T-helper 2 cell treated with Interferon-gamma antibody and Interleukin-4, amounts not matched to agents 100 ng/mL and 5 ng/mL, for 36 hours (primary cell): ENCODE results near the gene SLC9A3. TPM values are rescaled to one million over a fixed set of nuclear protein-coding genes. Genes with fewer than 3 reads are reported as not detected.

Source experiments
- intact Hi-C: fragments of 100-400 bp; cut with micrococcal nuclease; formaldehyde crosslinking; loops from one replicate; pipeline ENCODE4 v1.15.1; 2023
- total RNA-seq: library from RNA; stranded (reverse); gene quantifications from 2 replicates; pipeline ENCODE4 v1.2.3, GENCODE V29; 2022

The SLC9A3 gene
- total RNA-seq, 1 donor from 2014 or later: 1.5 TPM

GRCh38 chr5:555058-555623, 30.9 kb upstream of the SLC9A3 start:
- intact Hi-C loops: no loop called here

- intact Hi-C loops: no loop called here
Observed at GRCh38 chr5:554284-554988, 30.2 kb upstream of the SLC9A3 start.

DNA sequence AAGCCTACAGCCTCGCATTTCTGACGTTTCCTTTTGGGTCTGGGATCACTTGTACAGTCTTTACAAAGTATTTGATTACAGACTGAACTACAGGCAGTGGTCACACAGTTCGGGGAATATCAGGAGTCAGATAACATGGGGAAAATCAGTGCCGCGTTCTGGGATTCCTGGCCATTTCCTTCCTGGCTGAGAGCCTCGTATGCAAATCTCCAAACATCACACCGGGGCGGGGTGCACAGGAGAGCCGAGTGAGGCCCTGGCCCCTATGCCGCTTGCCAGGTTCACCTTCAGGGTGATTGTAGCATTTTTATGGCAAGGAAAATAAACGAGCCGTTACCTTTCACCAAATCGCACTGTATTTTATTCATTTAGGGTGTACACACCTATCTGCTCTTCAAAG, 29.6 kb upstream of the SLC9A3 start:
- intact Hi-C loops: no loop called here

- intact Hi-C loops: no loop called here
Observed at GRCh38 chr5:551406-551805, 27.2 kb upstream of the SLC9A3 start.

DNA sequence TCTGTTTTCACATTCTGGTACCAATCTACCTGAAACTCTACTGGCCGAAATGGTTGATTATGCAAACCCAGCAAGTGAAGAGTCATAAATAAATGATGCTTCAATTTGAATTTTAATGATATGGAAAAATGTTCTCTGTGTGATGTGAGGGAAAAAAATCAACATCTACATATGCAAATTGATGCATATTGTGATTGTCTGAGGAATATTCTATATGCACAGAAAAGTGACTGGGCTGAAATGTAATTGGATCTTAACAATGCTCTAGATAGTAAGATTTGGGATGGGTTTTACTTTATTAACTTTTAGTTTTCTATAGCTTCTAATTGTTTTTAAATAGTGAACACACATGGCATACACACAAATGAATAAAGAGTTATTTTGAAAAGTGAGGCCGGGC, 25.0 kb upstream of the SLC9A3 start:
- intact Hi-C loops: no loop called here

GRCh38 chr5:548256-548655, 24.0 kb upstream of the SLC9A3 start:
- intact Hi-C loops: no loop called here

- intact Hi-C loops: no loop called here
Observed at GRCh38 chr5:547086-547924, 23.1 kb upstream of the SLC9A3 start.

GRCh38 chr5:546376-546908, 22.2 kb upstream of the SLC9A3 start:
- intact Hi-C loops: no loop called here

DNA sequence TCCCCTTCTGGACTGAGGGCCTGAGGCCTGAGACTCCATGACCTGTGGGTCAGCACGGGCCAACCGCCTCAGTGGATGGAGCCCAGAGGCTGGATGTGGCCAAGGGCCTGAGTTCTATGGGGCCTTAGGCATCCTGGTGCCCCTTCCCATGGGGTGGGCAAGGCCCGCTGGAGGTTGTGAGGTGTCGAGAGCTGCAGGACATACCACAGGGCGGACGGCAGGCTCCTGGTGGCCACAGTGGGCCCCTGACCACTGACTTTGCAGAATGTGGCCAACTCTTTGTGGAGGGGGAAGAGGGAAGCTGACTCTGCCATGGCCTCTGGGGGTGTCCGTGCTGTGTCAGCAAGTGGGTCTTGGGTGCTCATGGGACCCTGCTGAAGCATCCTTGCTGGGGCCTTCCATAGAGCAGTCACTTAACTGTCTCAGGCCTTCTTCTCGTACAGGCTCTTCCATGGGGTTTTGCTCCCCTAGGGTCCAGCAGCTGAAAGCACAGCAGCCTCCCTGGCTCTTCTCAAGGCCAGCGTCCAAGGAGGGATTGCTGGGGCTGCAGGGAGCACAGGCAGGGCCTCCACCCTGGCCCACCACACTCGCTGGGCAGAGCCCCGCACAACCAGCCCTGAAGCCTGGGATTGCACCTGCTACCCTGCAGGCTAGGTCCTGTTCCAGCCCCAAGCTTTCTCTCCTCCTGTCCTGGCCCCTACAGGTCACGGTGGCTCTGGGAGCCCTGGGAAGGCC, 21.6 kb upstream of the SLC9A3 start:
- intact Hi-C loops: no loop called here

DNA sequence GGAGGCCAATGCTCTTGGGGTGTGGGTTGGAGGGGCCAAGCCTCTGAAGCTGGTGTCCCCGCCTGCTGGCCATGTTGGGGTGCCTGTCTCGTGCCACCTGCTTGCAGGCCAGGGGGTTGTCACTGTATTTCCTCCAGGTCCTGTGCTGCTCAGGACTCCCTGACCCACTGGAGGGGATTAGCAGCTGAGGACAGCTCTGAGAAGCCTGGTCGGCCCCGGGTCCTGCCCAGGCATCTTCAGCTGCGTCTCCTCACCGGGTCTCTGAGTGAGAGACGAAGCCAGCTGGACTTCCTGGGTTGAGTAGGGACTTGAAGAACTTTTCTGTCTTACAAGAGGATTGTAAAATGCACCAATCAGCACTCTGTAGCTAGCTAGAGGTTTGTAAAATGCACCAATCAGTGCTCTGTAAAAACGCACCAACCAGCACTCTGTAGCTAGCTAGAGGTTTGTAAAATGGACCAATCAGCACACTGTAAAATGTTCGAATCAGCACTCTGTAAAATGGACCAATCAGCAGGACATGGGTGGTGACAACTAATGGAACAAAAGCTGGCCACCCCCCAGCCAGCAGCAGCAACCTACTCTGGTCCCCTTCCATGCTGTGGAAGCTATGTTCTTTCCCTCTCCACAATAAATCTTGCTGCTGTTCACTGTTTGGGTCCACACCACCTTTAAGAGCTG, 20.6 kb upstream of the SLC9A3 start:
- intact Hi-C loops: loop anchor here (5.0 kb wide), 1 partner anchor 73 kb away; no protein-coding TSS in a partner anchor

GRCh38 chr5:543755-544674, 19.8 kb upstream of the SLC9A3 start:
- intact Hi-C loops: loop anchor here (5.0 kb wide), 1 partner anchor 72 kb away; no protein-coding TSS in a partner anchor

- intact Hi-C loops: loop anchor here (5.0 kb wide), 1 partner anchor 71 kb away; no protein-coding TSS in a partner anchor
Observed at GRCh38 chr5:543351-543750, 19.1 kb upstream of the SLC9A3 start.

DNA sequence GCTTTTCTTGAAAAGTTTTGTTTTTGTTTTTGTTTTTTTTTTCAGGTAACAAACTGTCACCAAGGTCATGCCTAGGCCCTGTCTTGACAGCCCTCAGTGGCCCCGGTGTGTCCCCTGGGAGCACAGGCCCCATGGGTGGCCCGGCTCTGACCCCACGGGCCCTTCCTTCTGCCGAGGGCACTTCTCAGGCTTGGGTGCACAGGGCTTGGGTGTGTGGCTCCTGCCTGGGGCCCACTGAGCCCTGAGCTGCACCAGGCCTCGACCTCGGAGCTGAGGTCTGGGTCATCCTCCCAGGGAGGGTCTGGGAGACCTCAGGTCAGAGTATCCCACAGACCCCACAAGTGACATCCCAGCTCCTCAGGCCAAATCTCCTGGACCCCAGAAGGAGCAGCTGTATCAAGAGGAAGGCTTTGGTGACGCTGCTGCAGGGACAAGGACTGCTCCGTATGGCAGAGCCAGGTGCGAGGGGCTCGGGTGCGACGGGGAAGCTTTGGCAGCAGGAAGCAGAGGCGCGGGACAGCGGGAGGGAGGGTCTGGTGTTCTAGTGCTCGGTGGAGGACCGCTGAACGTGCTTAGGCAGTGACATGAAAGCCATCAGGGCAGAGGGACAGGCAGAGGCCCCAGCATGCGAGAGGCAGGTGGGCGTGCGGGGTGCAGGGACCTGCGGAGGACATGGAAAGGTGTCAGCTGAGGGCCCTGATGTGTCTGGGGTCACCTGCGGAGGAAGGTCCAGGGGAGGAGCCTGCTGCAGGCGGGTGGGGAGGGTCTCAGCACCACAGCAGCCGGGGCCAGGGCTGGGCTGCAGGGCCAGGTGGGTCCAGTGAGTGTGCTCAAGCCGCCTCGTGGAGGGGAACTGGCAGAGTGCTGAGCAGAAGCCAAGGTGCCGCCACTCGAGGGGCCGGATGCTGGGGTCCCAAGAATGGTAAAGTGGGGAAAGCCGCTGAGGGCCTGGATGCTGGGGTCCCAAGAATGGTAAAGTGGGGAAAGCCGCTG, 18.4 kb upstream of the SLC9A3 start:
- intact Hi-C loops: loop anchor here (5.0 kb wide), 1 partner anchor 70 kb away; no protein-coding TSS in a partner anchor

GRCh38 chr5:541539-542318, 17.5 kb upstream of the SLC9A3 start:
- intact Hi-C loops: loop anchor here (5.0 kb wide), 1 partner anchor 69 kb away; no protein-coding TSS in a partner anchor

GRCh38 chr5:540906-541538, 16.8 kb upstream of the SLC9A3 start:
- intact Hi-C loops: loop anchor here (5.0 kb wide), 1 partner anchor 69 kb away; no protein-coding TSS in a partner anchor

- intact Hi-C loops: loop anchor here (5.0 kb wide), 1 partner anchor 68 kb away; no protein-coding TSS in a partner anchor
Observed at GRCh38 chr5:540071-540905, 16.0 kb upstream of the SLC9A3 start.
